Embryonic facial prominence (tissue), 1 donor: ENCODE results near the gene ACOT2.

ENCODE experiments used
- DNase-seq: peaks from one replicate; pipeline ENCODE4 v3.0.0-alpha.2; 2016; ENCODE audit errors: extremely low spot score

Gene ACOT2

DNA sequence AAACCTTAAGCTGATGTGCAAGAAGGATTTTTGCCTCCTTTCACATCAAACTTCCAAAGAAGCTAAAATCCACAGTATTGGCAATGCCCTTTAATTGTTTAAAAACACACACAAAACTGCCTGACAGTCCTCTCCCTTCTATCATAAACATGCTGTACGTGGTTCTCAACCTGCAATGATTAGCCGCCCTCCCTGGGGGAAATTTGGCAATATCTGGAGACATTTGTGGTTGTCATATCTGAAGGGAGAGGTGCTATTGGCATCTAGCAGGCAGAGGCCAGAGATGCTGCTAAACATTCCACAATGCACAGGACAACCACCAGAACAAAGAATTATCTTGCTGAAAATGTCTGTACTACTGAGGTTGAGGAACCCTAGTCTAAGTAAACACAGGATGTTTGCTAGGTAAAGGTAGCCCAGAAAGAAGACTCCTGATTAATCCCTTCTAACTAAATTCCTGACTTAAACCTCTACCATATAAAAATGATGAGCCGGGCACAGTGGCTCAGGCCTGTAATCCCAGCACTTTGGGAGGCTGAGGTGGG, 44.5 kb downstream of the ACOT2 start:
- DNase-seq, result no peak

DNA sequence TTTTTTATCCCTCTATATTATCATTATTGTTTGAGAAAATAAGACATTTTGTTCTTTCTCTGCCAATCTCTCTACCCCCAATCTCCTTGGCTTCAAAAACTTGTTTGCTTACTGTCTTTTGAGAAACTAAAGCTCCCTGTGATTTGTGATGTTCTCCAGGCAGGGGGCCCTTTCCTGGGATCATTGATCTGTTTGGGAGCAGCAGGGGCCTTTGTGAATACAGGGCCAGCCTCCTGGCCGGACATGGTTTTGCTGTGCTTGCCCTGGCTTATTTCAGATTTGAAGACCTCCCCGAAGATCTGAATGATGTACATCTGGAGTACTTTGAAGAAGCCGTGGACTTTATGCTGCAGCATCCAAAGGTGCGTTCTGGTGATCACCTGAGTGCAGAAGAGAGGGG, 47.8 kb downstream of the ACOT2 start:
- no peak for DNase-seq

DNA sequence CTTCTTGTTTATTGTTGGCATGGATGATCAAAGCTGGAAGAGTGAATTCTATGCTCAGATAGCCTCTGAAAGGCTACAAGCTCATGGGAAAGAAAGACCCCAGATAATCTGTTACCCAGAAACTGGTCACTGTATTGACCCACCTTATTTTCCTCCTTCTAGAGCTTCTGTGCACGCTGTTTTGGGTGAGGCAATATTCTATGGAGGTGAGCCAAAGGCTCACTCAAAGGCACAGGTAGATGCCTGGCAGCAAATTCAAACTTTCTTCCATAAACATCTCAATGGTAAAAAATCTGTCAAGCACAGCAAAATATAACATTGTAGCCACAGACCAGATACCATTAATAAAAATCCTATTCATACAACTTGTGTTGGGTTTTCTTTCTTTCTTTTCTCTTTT, 50.5 kb downstream of the ACOT2 start:
- DNase-seq, result no peak

GRCh38 chr14:73620268-73620667, 51.3 kb downstream of the ACOT2 start:
- no peak for DNase-seq

DNA sequence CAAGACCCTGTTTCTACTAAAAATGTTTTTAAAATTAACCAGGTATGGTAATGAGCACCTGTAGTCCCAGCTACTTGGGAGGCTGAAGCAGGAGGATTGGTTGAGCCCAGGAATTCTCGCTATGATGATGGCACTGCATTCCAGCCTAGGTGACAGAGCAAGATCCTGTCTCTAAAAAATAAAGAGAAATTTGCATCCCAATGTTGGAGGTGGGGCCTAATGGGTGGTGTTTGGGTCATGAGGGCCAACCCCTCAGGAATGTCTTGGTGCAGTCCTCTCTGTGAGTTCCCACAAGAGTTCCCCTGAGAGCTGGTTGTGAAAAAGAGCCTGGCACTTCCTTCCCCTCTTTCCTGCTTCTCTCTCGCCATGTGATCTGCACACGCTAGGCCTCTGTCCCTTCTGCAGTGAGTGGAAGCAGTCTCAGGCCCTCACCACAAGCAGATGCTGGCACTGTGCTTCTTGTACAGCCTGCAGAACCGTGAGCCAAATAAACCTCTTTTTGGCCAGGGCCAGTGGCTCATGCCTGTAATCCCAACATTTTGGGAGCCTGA, 54.6 kb downstream of the ACOT2 start:
- DNase-seq, result no peak
